Measurements from ENCODE around the gene THSD4. TPM values are rescaled to one million over a fixed set of nuclear protein-coding genes. Genes with fewer than 3 reads are reported as not detected.

Gene THSD4
- total RNA-seq, 1 experiment from 2014 or later: 29.0 TPM

DNA sequence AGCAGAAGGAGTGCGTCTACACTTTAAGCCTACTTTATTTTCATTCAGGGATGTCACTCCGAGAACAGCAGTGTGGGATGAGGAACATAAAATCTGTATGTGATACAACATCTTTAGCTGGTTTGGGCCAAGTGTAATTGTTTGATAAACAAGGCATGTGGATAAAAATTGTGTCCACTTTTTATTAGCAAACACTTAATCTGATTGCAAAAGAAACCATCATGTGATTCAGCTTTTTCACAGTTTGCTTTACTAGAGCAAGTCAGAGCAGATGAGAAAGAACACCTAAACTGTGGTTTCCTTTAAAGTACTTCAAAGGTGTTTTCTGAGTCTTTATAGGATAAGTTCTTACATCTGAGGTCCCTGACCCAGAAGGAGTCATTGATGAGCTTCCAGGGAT lies 237.9 kb downstream of the THSD4 start:
- Histone ChIP-seq H3K9ac (ENCODE audit: low read length) (no peak overlapping the region), H3K27ac (ENCODE audit: low read length) (no peak overlapping the region), H2AFZ (ENCODE audit: low read length) (no peak overlapping the region), H3K36me3 (ENCODE audit: low read depth, low read length) (peaks cover 12% of the 10 kb centered on the region; the same call in 1 of the 2 replicates), H3K4me1 (ENCODE audit: insufficient read depth, low read length) (peaks cover 8% of the 10 kb centered on the region), H4K20me1 (ENCODE audit: low read length) (no peaks in the 10 kb centered on the region), H3K79me2 (ENCODE audit: low read length) (no peaks in the 10 kb centered on the region), H3K4me2 (ENCODE audit: low read length) (no peak overlapping the region), H3F3A (ENCODE audit: low read length, unreplicated experiment) (no peaks in the 10 kb centered on the region), H3K27me3 (ENCODE audit: low read length) (no peaks in the 10 kb centered on the region), H3K9me3 (ENCODE audit: low read length) (no peaks in the 10 kb centered on the region), H3K9me2 (replicated peaks; ENCODE audit: low read length) (no peaks in the 10 kb centered on the region), H3K4me3 (ENCODE audit: low read length) (no peak overlapping the region)
- ChIA-PET POLR2A (ENCODE audit: unreplicated experiment) (no interaction called here), CTCF (no interaction called here)
- TF ChIP-seq, protein P1, sequence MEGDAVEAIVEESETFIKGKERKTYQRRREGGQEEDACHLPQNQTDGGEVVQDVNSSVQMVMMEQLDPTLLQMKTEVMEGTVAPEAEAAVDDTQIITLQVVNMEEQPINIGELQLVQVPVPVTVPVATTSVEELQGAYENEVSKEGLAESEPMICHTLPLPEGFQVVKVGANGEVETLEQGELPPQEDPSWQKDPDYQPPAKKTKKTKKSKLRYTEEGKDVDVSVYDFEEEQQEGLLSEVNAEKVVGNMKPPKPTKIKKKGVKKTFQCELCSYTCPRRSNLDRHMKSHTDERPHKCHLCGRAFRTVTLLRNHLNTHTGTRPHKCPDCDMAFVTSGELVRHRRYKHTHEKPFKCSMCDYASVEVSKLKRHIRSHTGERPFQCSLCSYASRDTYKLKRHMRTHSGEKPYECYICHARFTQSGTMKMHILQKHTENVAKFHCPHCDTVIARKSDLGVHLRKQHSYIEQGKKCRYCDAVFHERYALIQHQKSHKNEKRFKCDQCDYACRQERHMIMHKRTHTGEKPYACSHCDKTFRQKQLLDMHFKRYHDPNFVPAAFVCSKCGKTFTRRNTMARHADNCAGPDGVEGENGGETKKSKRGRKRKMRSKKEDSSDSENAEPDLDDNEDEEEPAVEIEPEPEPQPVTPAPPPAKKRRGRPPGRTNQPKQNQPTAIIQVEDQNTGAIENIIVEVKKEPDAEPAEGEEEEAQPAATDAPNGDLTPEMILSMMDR (conservative IDR thresholded peaks at IDR 0.05; ENCODE audit: low read depth, low read length): no peak
- TF ChIP-seq EZH2 (IDR thresholded peaks at IDR 0.05; ENCODE audit: low read length, unreplicated experiment) (no peak), EZH2phosphoT487 (IDR thresholded peaks at IDR 0.05; ENCODE audit: borderline replicate concordance, low read length) (no peak)
- DNase-seq (no peak), ATAC-seq (no peak)
- intact Hi-C loops (cut with micrococcal nuclease): no loop called here
- no TSS peak for BruUV-seq (replicated peaks)

GRCh38 chr15:71355268-71355667 lies 240.0 kb downstream of the THSD4 start:
- H3K9me3 ChIP-seq (ENCODE audit: low read length): no peaks in the 10 kb centered on the region
- H3K9ac ChIP-seq (ENCODE audit: low read length): no peak overlapping the region
- H3K79me2 ChIP-seq (ENCODE audit: low read length): no peaks in the 10 kb centered on the region
- no peak for TF ChIP-seq EZH2 (IDR thresholded peaks at IDR 0.05; ENCODE audit: low read length, unreplicated experiment)
- no peaks in the 10 kb centered on the region for H3K27me3 ChIP-seq (ENCODE audit: low read length)
- H3F3A ChIP-seq (ENCODE audit: low read length, unreplicated experiment): no peaks in the 10 kb centered on the region
- no peaks in the 10 kb centered on the region for H4K20me1 ChIP-seq (ENCODE audit: low read length)
- H3K4me2 ChIP-seq (ENCODE audit: low read length): no peak overlapping the region
- ChIA-PET POLR2A (ENCODE audit: unreplicated experiment) (no interaction called here), CTCF (no interaction called here)
- intact Hi-C loops (cut with micrococcal nuclease): no loop called here
- peaks cover 14% of the 10 kb centered on the region; the same call in 1 of the 2 replicates for H3K36me3 ChIP-seq (ENCODE audit: low read depth, low read length)
- no peak overlapping the region for H3K4me3 ChIP-seq (ENCODE audit: low read length)
- no peak overlapping the region for H2AFZ ChIP-seq (ENCODE audit: low read length)
- ATAC-seq: no peak
- H3K4me1 ChIP-seq (ENCODE audit: insufficient read depth, low read length): no peaks in the 10 kb centered on the region
- BruUV-seq (replicated peaks): no TSS peak
- no peaks in the 10 kb centered on the region for H3K9me2 ChIP-seq (replicated peaks; ENCODE audit: low read length)
- DNase-seq: no peak
- H3K27ac ChIP-seq (ENCODE audit: low read length): no peak overlapping the region

DNA sequence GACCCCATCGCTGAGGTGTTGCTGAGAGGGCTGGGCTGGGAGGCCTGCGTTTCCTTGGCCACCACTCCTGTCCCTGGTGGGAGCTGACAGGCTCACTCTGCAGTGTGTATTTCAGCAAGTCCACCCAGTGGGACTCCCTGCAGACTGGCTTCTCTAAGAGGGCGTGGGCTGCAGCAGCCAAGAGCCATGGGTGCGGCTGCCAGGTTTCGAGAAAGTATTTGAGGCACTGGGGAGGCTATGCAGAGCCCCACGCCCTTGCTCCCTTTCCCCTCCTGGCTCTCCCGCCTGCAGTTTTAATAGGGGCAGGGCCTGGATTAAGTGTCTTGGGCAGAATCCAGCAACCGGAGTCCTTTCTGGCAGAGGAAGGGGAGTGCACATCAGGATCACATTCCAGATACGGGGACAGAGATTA lies 242.1 kb downstream of the THSD4 start:
- H3K9ac ChIP-seq (ENCODE audit: low read length): no peak overlapping the region
- ATAC-seq (no peak), DNase-seq (no peak)

More for the DNA sequence above, 242.1 kb downstream of the THSD4 start:
- H4K20me1 ChIP-seq (ENCODE audit: low read length): no peaks in the 10 kb centered on the region
- no peak overlapping the region for H3K4me2 ChIP-seq (ENCODE audit: low read length)
- no peak overlapping the region for H3K4me3 ChIP-seq (ENCODE audit: low read length)
- H3K79me2 ChIP-seq (ENCODE audit: low read length): no peaks in the 10 kb centered on the region
- H3K27me3 ChIP-seq (ENCODE audit: low read length): no peaks in the 10 kb centered on the region
- no peak for TF ChIP-seq EZH2 (IDR thresholded peaks at IDR 0.05; ENCODE audit: low read length, unreplicated experiment)
- no peak for TF ChIP-seq EZH2phosphoT487 (IDR thresholded peaks at IDR 0.05; ENCODE audit: borderline replicate concordance, low read length)
- TF ChIP-seq, protein P1 (conservative IDR thresholded peaks at IDR 0.05; ENCODE audit: low read depth, low read length): no peak
- H2AFZ ChIP-seq (ENCODE audit: low read length): no peak overlapping the region
- POLR2A ChIA-PET (ENCODE audit: unreplicated experiment): no interaction called here
- H3K36me3 ChIP-seq (ENCODE audit: low read depth, low read length): peaks cover 14% of the 10 kb centered on the region; the same call in 1 of the 2 replicates
- no peaks in the 10 kb centered on the region for H3K4me1 ChIP-seq (ENCODE audit: insufficient read depth, low read length)
- H3F3A ChIP-seq (ENCODE audit: low read length, unreplicated experiment): no peaks in the 10 kb centered on the region
- no peaks in the 10 kb centered on the region for H3K9me3 ChIP-seq (ENCODE audit: low read length)
- intact Hi-C loops (cut with micrococcal nuclease): no loop called here
- no peaks in the 10 kb centered on the region for H3K9me2 ChIP-seq (replicated peaks; ENCODE audit: low read length)
- CTCF ChIA-PET: no interaction called here
- H3K27ac ChIP-seq (ENCODE audit: low read length): no peak overlapping the region
- no TSS peak for BruUV-seq (replicated peaks)
